Fibroblast of villous mesenchyme (primary cell): ENCODE results near the gene COL12A1. TPM values are rescaled to one million over a fixed set of nuclear protein-coding genes. Genes with fewer than 3 reads are reported as not detected.

ENCODE experiments used
- DNase-seq: peaks from one replicate; pipeline ENCODE4 v3.0.0-alpha.2; 2010; ENCODE audit warnings: low read depth
- H3K4me3 ChIP-seq: 2 replicates; pipeline ENCODE4 v1.5.1; 2011; ENCODE audit warnings: low read depth, mild to moderate bottlenecking, low read length
- CTCF ChIP-seq: IDR thresholded peaks from 2 replicates; pipeline ENCODE4 v1.5.1; 2012; ENCODE audit warnings: low read depth, mild to moderate bottlenecking, low read length; ENCODE audit not compliant: insufficient read depth
- total RNA-seq: library from RNA; depleted of rRNA; stranded (reverse); fragments of >200 nt; gene quantifications from 2 replicates; pipeline ENCODE4 v1.2.3, GENCODE V29; 2012

COL12A1 gene
- total RNA-seq, 1 donor = 1,107 TPM

GRCh38 chr6:75206576-75207342 is 906 bp upstream of the COL12A1 start:
- no peak for TF ChIP-seq CTCF
- peak; percentile 63 for DNase-seq

GRCh38 chr6:75204959-75205775 is 686 bp downstream of the COL12A1 start:
- H3K4me3 ChIP-seq = peak overlapping the region; percentile 93
- DNase-seq = peak; percentile 82
- TF ChIP-seq CTCF = no peak

More at GRCh38 chr6:75206576-75207342, 906 bp upstream of the COL12A1 start:
- peak overlapping the region; percentile 93 for H3K4me3 ChIP-seq

- H3K4me3 ChIP-seq = peak overlapping the region; percentile 93
- DNase-seq = peak; percentile 94
- TF ChIP-seq CTCF = peak; percentile 79
These were observed 1.5 kb downstream of the COL12A1 start for GRCh38 chr6:75204217-75204958.

- no peak for TF ChIP-seq CTCF
- peak; percentile 46 for DNase-seq
- peak overlapping the region; percentile 93 for H3K4me3 ChIP-seq
These were observed 2.1 kb downstream of the COL12A1 start for GRCh38 chr6:75203721-75204120.

GRCh38 chr6:75202676-75203131 is 3.1 kb downstream of the COL12A1 start:
- DNase-seq = no peak
- peak overlapping the region; percentile 93 for H3K4me3 ChIP-seq
- no peak for TF ChIP-seq CTCF

GRCh38 chr6:75201901-75202672 is 3.8 kb downstream of the COL12A1 start:
- TF ChIP-seq CTCF = peak; percentile 11
- peak overlapping the region; percentile 93 for H3K4me3 ChIP-seq
- DNase-seq = peak; percentile 44
